Prostate gland (tissue), 2 donors: ENCODE results near the gene KRT17. TPM values are rescaled to one million over a fixed set of nuclear protein-coding genes. Genes with fewer than 3 reads are reported as not detected.
"Not testable (repeated sequence)": the region's sequence is repeated elsewhere in the genome, so short reads cannot be mapped to it uniquely, and the experiment has no call there.

ENCODE experiments used
- DNase-seq: peaks from one replicate; pipeline ENCODE4 v3.0.0-alpha.2; 2019; ENCODE audit warnings: low spot score
- H3K27ac ChIP-seq, 2 donors: fragments of 200-600 bp; sonication (generic); 2 replicates each; pipeline ENCODE4 v1.5.1; 2017 to 2019
- H3K27me3 ChIP-seq: fragments of 200-600 bp; sonication (generic); replicated peaks from 2 replicates; pipeline ENCODE4 v1.5.1; 2019; ENCODE audit not compliant: insufficient read depth
- H3K36me3 ChIP-seq, 2 donors: fragments of 200-600 bp; sonication (generic); 1 replicate in 1 of 2; 2 replicates in 1 of 2; pipeline versions ENCODE4 v1.5.1 to v1.8.1; 2017 to 2019
- H3K4me1 ChIP-seq: fragments of 200-600 bp; sonication (generic); replicated peaks from 2 replicates; pipeline ENCODE4 v1.5.1; 2019
- H3K4me3 ChIP-seq, 2 donors: fragments of 200-600 bp; sonication (generic); 2 replicates each; pipeline ENCODE4 v1.5.1; 2017 to 2019
- H3K9me3 ChIP-seq: fragments of 200-600 bp; sonication (generic); 2 replicates; pipeline ENCODE4 v1.5.1; 2017
- CTCF ChIP-seq, 4 experiments: fragments of 200-600 bp in 2 of 4; fragments of 450-650 bp in 2 of 4; sonication (generic) in 2 of 4; IDR thresholded peaks; 1 replicate in 3 of 4; 2 replicates in 1 of 4; pipeline ENCODE4 v1.5.1; 2016 to 2019; ENCODE audit warnings: antibody characterized with exemption in 4 of 4, mild to moderate bottlenecking in 2 of 4, moderate library complexity in 2 of 4
- POLR2A ChIP-seq: fragments of 450-650 bp; IDR thresholded peaks from one replicate; pipeline ENCODE4 v1.6.1; 2016; ENCODE audit warnings: antibody characterized with exemption, mild to moderate bottlenecking
- POLR2AphosphoS5 ChIP-seq: sonication (generic); formaldehyde crosslinking; IDR thresholded peaks from one replicate; pipeline ENCODE4 v1.6.1; 2017; ENCODE audit warnings: antibody characterized with exemption
- WGBS: methylation state at CpG from one replicate; pipeline ENCODE4 v1.1.5; 2018; 5-methylcytosine and 5-hydroxymethylcytosine counted together
- intact Hi-C: fragments of 100-400 bp; cut with DNase I; formaldehyde crosslinking; loops from one replicate; pipeline ENCODE4 v1.14.2; 2022
- total RNA-seq, 2 donors: library from RNA; depleted of rRNA; stranded (reverse); fragments of >200 nt; gene quantifications; one replicate each; pipeline ENCODE4 v1.1.0, GENCODE V29; 2016

The KRT17 gene
- total RNA-seq, 2 donors from 2014 or later: 201 to 360 TPM

GRCh38 chr17:41642252-41643156 lies 18.1 kb upstream of the KRT17 start:
- Histone ChIP-seq H3K4me3 (no peak overlapping the region), H3K27me3 (no peaks in the 10 kb centered on the region), H3K36me3 (no peaks in the 10 kb centered on the region), H3K9me3 (no peaks in the 10 kb centered on the region), H3K4me1 (no peaks in the 10 kb centered on the region), H3K27ac (no peak overlapping the region)
- intact Hi-C loops: no loop called here
- 81% methylated on average over 13 of the region's 13 CpGs for WGBS
- no peak for DNase-seq
- TF ChIP-seq CTCF (IDR thresholded peaks at IDR 0.05) (no peak), POLR2AphosphoS5 (no peak), POLR2A (no peak)

- H3K27me3 ChIP-seq, H3K4me3 ChIP-seq, H3K36me3 ChIP-seq, H3K4me1 ChIP-seq, DNase-seq, intact Hi-C loops, H3K27ac ChIP-seq, H3K9me3 ChIP-seq: not testable (repeated sequence)
- WGBS: 99% methylated on average over 5 of the region's 5 CpGs
Measured at GRCh38 chr17:41640596-41640995, 16.2 kb upstream of the KRT17 start.

- Histone ChIP-seq H3K27me3 (no peaks in the 10 kb centered on the region), H3K27ac (no peak overlapping the region), H3K9me3 (no peaks in the 10 kb centered on the region), H3K4me1 (no peaks in the 10 kb centered on the region), H3K36me3 (no peaks in the 10 kb centered on the region), H3K4me3 (no peak overlapping the region)
- no peak for DNase-seq
- intact Hi-C loops: no loop called here
- 96% methylated on average over 7 of the region's 7 CpGs for WGBS
- no peak for TF ChIP-seq POLR2AphosphoS5
- TF ChIP-seq POLR2A: no peak
- TF ChIP-seq CTCF (IDR thresholded peaks at IDR 0.05): no peak
Measured at GRCh38 chr17:41639492-41640473, 15.4 kb upstream of the KRT17 start.

DNA sequence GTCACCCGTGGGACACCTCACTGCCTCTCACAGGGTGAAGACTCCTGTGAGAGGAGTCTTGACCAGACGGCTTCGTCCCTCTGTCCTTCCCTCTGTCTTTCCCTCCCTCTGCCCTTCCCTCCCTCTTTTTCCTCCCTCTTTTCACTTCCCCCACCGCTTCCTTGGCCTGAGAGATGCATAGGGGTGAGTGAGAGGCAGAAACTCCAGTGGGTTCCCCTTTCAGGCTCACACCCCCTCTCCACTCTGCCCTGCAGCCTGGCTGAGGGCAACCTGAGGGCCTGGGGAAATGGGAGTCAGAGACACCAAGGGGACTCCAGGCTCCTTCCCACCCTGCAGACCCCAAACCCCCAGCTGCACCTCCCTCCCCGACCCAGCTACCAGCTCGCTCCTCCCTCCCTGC lies 14.6 kb upstream of the KRT17 start:
- H3K27ac ChIP-seq: no peak overlapping the region
- no peak for DNase-seq
- H3K4me3 ChIP-seq: no peak overlapping the region
- no peaks in the 10 kb centered on the region for H3K9me3 ChIP-seq
- WGBS: 84% methylated on average over 6 of the region's 6 CpGs
- intact Hi-C loops: no loop called here
- H3K36me3 ChIP-seq: no peaks in the 10 kb centered on the region
- no peaks in the 10 kb centered on the region for H3K4me1 ChIP-seq
- no peak for TF ChIP-seq CTCF (IDR thresholded peaks at IDR 0.05)
- no peak for TF ChIP-seq POLR2A
- TF ChIP-seq POLR2AphosphoS5: no peak
- H3K27me3 ChIP-seq: no peaks in the 10 kb centered on the region

DNA sequence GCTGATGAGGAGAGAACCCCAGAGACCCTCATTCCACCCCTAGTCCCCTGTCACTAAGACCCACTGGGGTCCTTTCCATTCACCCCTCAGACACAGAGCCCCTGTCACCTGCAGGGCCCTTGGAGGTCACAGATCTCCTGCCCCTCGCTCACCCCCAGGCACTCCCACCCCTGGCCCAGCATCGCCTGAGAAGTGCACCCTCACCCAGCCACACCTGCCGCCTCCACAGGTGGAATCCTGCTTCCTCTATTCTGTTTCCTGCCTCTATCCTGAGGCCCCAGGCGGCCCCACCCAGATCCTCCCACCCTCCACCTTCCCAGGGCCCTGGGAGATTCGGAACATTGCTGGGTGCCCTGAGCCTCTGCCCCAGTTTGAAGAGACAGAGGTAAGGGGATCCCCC lies 13.8 kb upstream of the KRT17 start:
- Histone ChIP-seq H3K27ac (no peak overlapping the region), H3K4me1 (no peaks in the 10 kb centered on the region), H3K36me3 (no peaks in the 10 kb centered on the region), H3K4me3 (no peak overlapping the region), H3K9me3 (no peaks in the 10 kb centered on the region), H3K27me3 (no peaks in the 10 kb centered on the region)
- TF ChIP-seq CTCF (IDR thresholded peaks at IDR 0.05): no peak
- WGBS: 87% methylated on average over 5 of the region's 5 CpGs
- no peak for DNase-seq
- intact Hi-C loops: no loop called here
